Activated CD8-positive, alpha-beta memory T cell treated with anti-CD3 and anti-CD28 coated beads, Interleukin-2, amount 10 ng/mL, durations not matched to agents 7 days and 5 days (primary cell): Measurements from ENCODE around the gene MBOAT1. TPM values are rescaled to one million over a fixed set of nuclear protein-coding genes. Genes with fewer than 3 reads are reported as not detected.
A peak's percentile ranks its signal among the peaks of the same experiment; 100 is the strongest.
"Not testable (repeated sequence)": the region's sequence is repeated elsewhere in the genome, so short reads cannot be mapped to it uniquely, and the experiment has no call there.

ENCODE experiments used
- ATAC-seq: fragments of 150-1000 bp; cut with Tn5 transposase; one replicate; pipeline ENCODE4 v1.10.0; 2021; ENCODE audit warnings: moderate library complexity
- CTCF ChIA-PET: fragments of 350-600 bp; sonication (Branson Sonifier 250); formaldehyde crosslinking; loops from one replicate; lab custom pipeline; 2021; ENCODE audit warnings: antibody characterized with exemption; lab: Charles Lee
- DNase-seq: peaks from one replicate; pipeline ENCODE4 v3.0.0-alpha.2; 2020
- H3K27ac Mint-ChIP-seq: one replicate; pipeline ENCODE4 v1.8.0; 2021; ENCODE audit warnings: mild to moderate bottlenecking, mixed read lengths
- H3K27me3 Mint-ChIP-seq: one replicate; pipeline ENCODE4 v1.8.0; 2021; ENCODE audit warnings: mixed read lengths
- H3K36me3 Mint-ChIP-seq: one replicate; pipeline ENCODE4 v1.8.0; 2021; ENCODE audit warnings: mild to moderate bottlenecking, mixed read lengths
- H3K4me1 Mint-ChIP-seq: one replicate; pipeline ENCODE4 v1.8.0; 2021; ENCODE audit warnings: mixed read lengths
- H3K4me3 Mint-ChIP-seq: one replicate; pipeline ENCODE4 v1.8.0; 2021; ENCODE audit warnings: mild to moderate bottlenecking, moderate library complexity, mixed read lengths
- H3K9me3 Mint-ChIP-seq: one replicate; pipeline ENCODE4 v1.8.0; 2022; ENCODE audit warnings: low read depth, mixed read lengths
- total RNA-seq, 2 experiments: library from RNA; stranded (reverse); gene quantifications; one replicate each; pipeline ENCODE4 v1.2.3, GENCODE V29; 2021

MBOAT1 gene
- total RNA-seq, 2 experiments from 2014 or later, result 17.7 to 22.6 TPM

DNA sequence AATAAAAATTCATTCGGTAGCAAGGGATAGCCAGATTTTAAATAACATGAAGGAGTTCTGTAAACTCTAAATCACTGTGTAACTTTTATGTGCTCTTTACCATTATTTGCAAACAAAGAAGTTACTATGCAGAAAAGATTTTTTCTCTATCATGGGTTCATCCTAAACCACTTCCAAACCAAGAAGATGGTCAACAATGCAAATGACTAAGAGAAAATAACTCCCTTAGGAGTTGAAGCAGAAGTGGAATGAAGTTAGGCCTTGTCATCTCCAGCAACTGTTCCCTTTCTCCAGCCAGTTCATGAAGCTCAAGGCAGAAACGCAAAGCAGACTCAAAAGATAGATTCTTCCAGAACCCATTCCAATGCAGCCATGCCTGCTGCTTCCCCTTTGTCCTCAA is 66.0 kb downstream of the MBOAT1 start:
- Mint-ChIP-seq H3K36me3 (peaks cover 31% of the 10 kb centered on the region), H3K4me3 (no peak overlapping the region), H3K27ac (no peak overlapping the region), H3K9me3 (no peaks in the 10 kb centered on the region), H3K4me1 (no peaks in the 10 kb centered on the region), H3K27me3 (no peaks in the 10 kb centered on the region)
- no peak for ATAC-seq
- no peak for DNase-seq
- CTCF ChIA-PET, result no interaction called here

DNA sequence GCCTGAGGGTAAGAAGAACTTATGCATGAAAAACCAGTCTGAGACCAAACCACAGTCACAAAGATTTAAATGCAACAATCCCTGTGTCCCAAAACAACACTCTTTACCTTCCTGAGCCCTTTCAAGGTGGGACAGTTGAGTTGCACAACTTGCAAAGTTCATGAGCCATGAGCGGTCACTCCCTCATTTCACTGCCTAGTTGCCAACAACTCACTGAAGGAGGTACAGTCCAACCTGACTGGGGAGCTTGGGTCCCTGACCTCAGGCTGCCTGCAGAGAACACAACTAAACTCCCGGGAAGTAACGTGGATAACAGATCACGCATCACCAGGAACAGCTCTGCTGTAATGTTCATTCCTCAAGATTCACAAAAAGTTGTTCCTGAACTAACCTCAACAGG is 69.4 kb downstream of the MBOAT1 start:
- peaks cover 26% of the 10 kb centered on the region for H3K36me3 Mint-ChIP-seq
- ATAC-seq (no peak), DNase-seq (no peak)
- H3K27me3 Mint-ChIP-seq, result no peaks in the 10 kb centered on the region
- no peak overlapping the region for H3K4me3 Mint-ChIP-seq
- no peaks in the 10 kb centered on the region for H3K9me3 Mint-ChIP-seq
- CTCF ChIA-PET, result no interaction called here
- H3K27ac Mint-ChIP-seq, result no peak overlapping the region
- no peaks in the 10 kb centered on the region for H3K4me1 Mint-ChIP-seq

DNA sequence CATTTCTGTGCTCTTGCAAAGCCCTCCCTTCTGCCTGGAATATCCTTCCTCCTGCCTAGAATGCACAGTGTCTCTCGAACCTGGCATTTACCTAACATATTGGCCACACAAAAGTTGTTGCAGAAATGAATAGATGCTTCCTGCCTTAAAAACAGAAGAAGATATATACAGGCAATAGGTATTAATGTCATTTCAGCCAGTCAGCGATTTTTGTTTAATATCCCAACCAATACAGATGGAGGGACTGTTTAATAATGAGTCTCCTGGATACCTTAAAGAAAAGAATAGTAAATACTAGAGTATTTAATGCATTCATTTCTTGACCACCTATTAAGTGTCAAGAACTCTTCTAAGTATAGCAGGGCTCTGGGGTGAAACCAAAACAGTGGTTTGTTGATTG is 70.3 kb downstream of the MBOAT1 start:
- peaks cover 27% of the 10 kb centered on the region for H3K36me3 Mint-ChIP-seq
- no peak overlapping the region for H3K4me3 Mint-ChIP-seq
- no peak overlapping the region for H3K27ac Mint-ChIP-seq
- ATAC-seq (no peak), DNase-seq (no peak)
- H3K27me3 Mint-ChIP-seq, result no peaks in the 10 kb centered on the region
- no peaks in the 10 kb centered on the region for H3K4me1 Mint-ChIP-seq
- no peaks in the 10 kb centered on the region for H3K9me3 Mint-ChIP-seq
- CTCF ChIA-PET, result interaction anchor here (2.1 kb wide), 1 partner anchor 15 kb away, joined by 18 read pairs; no protein-coding TSS in a partner anchor

DNA sequence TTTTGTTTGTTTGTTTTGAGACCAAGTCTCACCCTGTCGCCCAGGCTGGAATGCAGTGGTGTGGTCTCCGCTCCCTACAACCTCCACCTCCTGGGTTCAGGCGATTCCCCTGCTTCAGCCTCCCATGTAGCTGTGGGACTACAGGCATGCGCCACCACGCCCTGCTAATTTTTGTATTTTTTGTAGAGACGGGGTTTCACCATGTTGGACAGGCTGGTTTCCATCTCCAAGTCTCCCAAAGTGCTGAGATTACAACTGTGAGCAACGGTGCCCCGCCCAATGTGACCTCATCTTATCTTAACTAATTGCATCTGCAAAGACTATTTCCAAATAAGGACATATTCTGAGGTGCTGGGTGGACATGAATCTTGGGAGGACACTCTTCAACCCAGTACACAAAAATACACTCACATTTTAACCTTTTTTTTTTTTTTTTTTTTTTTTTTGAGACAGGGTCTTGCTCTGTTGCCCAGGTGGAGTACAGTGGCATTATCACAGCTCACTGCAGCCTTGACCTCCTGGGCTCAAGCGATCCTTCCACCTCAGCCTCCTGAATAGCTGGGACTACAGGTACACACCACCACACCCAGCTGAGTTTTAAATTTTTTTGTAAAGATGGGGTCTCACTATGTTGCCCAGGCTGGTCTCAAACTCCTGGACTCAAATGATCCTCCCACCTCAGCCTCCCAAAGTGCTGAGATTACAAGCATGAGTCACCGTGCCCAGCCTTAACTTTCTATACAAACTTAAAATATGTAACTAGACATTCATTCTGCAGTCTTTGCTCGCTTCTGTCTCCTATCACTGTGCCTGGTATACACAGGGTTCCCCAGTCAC is 72.9 kb downstream of the MBOAT1 start:
- not testable (repeated sequence) for H3K27me3 Mint-ChIP-seq, ATAC-seq, DNase-seq, H3K4me3 Mint-ChIP-seq, H3K4me1 Mint-ChIP-seq, H3K27ac Mint-ChIP-seq, H3K9me3 Mint-ChIP-seq
- peaks cover 20% of the 10 kb centered on the region for H3K36me3 Mint-ChIP-seq
- CTCF ChIA-PET, result interaction anchor here (1.2 to 2.2 kb wide), 3 partner anchors 7 to 13 kb away, joined by 3 to 18 read pairs (median 5); no protein-coding TSS in a partner anchor

DNA sequence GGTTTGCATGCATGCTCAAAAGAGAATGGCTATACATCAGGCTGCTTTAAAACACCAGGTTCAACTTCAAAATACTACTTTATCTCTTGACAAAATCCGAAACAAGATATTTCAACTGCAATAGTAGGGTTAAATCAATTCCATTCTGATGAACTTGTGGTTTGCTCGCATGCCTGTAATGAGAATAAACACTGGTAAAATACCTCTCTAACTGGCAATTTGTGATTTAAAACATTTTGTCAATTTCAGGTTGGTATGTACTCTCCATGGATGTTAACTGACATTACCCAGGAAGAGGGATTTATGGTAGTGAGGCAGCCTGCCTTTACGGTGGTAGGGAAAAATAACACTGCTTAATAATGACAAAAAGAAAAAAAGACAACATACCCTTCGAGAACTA is 74.4 kb downstream of the MBOAT1 start:
- no peaks in the 10 kb centered on the region for H3K4me1 Mint-ChIP-seq
- H3K27ac Mint-ChIP-seq, result no peak overlapping the region
- no peaks in the 10 kb centered on the region for H3K27me3 Mint-ChIP-seq
- peaks cover 26% of the 10 kb centered on the region for H3K36me3 Mint-ChIP-seq
- H3K4me3 Mint-ChIP-seq, result no peak overlapping the region
- DNase-seq (no peak), ATAC-seq (no peak)
- no peaks in the 10 kb centered on the region for H3K9me3 Mint-ChIP-seq
- CTCF ChIA-PET, result no interaction called here

DNA sequence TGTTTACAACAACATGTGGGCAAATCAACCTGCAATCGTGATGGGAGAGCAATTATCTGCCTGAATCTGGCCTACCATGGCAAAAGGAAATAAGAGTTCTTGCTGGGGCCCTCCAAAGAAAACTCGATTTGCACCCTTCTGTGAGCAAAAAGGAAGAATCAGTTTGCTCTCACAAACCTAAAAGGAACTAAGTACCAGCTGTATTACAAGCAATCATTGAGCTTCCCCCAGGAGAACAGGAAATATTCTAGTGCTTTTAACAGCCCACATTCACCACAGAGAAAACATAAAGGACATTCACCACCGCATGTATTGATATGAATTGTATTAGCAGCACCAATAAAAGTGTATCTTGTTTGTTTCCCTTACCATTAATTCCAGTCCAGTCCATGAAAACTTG is 75.0 kb downstream of the MBOAT1 start:
- CTCF ChIA-PET, result interaction anchor here (3.0 kb wide), 1 partner anchor 11 kb away, joined by 13 read pairs; no protein-coding TSS in a partner anchor
- no peak overlapping the region for H3K27ac Mint-ChIP-seq

DNA sequence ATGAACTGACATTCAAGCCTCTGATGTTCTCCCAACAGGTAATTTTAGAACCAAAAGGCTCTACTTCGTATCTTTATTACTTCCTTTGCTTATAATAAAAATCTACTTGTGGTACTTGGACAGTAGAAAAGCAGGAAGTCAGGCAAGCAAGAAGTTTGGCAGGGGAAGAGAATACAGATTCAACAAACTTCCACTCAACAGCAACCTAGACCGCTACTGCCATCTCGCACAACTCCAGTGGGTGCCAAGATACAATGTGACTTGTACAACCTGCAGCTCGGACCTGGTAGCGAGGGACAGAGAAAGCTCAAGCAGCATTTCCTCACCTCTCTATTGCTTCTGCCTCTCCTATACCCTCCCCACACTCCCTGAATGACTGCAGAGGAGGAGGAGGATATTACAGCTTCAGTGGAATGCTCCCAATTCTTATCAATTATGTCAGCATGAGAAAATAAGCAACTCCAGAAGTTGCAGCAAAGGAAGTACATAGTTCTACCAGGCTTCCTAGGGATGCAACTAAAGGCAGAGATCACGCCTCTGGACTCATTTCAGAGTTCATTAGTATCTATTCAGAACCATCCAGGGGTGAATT is 76.5 kb downstream of the MBOAT1 start:
- no peaks in the 10 kb centered on the region for H3K27me3 Mint-ChIP-seq
- CTCF ChIA-PET, result interaction anchor here (1.2 to 3.0 kb wide), 2 partner anchors 10 to 808 kb away, joined by 3 to 13 read pairs; no protein-coding TSS in a partner anchor
- H3K4me1 Mint-ChIP-seq, result no peaks in the 10 kb centered on the region
- no peak overlapping the region for H3K4me3 Mint-ChIP-seq
- H3K36me3 Mint-ChIP-seq, result peaks cover 30% of the 10 kb centered on the region
- no peak overlapping the region for H3K27ac Mint-ChIP-seq
- ATAC-seq (no peak), DNase-seq (no peak)
- H3K9me3 Mint-ChIP-seq, result no peaks in the 10 kb centered on the region

More for the DNA sequence above, 75.0 kb downstream of the MBOAT1 start:
- Mint-ChIP-seq H3K4me1 (no peaks in the 10 kb centered on the region), H3K27me3 (no peaks in the 10 kb centered on the region), H3K36me3 (peaks cover 28% of the 10 kb centered on the region), H3K9me3 (no peaks in the 10 kb centered on the region), H3K4me3 (no peak overlapping the region)
- no peak for DNase-seq
- no peak for ATAC-seq

DNA sequence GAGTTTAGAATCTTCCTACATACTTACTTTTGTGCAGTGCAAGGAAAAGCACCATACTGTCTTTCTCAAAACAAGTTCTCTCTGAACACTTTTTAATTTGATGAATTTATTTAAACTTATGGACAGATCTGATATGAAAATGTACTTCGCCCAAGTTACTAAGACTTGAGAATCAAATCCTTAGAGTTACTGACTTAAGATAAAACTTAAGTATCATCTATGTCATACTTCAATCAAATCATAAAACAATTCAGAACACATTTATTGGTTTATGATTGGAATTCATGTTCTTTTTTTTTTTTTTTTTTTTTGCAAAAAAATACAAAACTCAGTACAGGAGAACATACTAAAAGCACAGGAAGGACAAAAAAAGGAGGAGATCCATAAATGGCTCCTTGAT is 77.7 kb downstream of the MBOAT1 start:
- CTCF ChIA-PET, result interaction anchor here (3.0 kb wide), 1 partner anchor 9 kb away, joined by 13 read pairs; no protein-coding TSS in a partner anchor
- no peak overlapping the region for H3K4me3 Mint-ChIP-seq
- no peaks in the 10 kb centered on the region for H3K9me3 Mint-ChIP-seq
- DNase-seq (no peak), ATAC-seq (no peak)
- H3K4me1 Mint-ChIP-seq, result no peaks in the 10 kb centered on the region
- H3K27me3 Mint-ChIP-seq, result no peaks in the 10 kb centered on the region
- peaks cover 24% of the 10 kb centered on the region for H3K36me3 Mint-ChIP-seq
- H3K27ac Mint-ChIP-seq, result no peak overlapping the region

DNA sequence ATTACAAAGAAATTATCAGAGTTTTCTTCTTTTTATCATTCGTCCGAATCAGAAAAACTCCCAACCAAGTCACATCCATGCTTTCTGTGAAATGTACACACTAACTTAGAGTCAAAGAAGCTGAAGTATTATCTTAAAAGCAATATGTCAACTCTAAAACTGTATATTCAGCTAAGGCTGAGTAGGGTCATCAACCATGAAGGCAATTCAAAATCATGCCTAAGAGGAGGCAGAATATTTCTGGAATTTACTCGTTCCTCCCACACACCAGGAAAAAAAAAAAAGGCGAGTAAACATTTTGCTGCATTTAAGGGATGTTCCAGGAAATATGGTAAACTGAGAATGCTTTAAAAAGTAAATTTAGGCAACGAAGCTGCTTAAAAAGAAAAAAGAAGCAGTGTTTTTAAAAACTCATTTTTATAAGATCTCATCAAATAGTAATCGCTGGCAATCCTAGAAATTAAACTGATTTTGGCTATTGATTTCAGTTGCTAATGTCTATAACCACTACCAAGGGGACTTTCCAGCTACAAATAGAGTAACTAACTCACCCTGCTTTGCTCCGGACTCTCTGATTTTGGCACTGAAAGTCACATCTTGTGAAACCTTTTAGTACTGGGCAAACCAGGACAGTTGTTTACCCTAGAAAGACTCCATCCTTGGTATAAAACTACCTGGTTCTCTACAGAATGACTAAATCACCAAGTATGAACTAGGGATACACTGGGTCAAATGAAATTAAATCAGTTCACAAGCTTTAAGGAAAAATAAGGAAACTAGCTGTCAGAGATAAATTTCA is 82.8 kb downstream of the MBOAT1 start:
- Mint-ChIP-seq H3K27ac (no peak overlapping the region), H3K9me3 (no peaks in the 10 kb centered on the region), H3K36me3 (peaks cover 18% of the 10 kb centered on the region), H3K4me1 (peaks cover 5% of the 10 kb centered on the region), H3K27me3 (no peaks in the 10 kb centered on the region), H3K4me3 (no peak overlapping the region)
- ATAC-seq, result no peak
- DNase-seq, result no peak
- CTCF ChIA-PET, result interaction anchor here (0.8 to 1.1 kb wide), 2 partner anchors 76 to 398 kb away, joined by 3 read pairs; no protein-coding TSS in a partner anchor

DNA sequence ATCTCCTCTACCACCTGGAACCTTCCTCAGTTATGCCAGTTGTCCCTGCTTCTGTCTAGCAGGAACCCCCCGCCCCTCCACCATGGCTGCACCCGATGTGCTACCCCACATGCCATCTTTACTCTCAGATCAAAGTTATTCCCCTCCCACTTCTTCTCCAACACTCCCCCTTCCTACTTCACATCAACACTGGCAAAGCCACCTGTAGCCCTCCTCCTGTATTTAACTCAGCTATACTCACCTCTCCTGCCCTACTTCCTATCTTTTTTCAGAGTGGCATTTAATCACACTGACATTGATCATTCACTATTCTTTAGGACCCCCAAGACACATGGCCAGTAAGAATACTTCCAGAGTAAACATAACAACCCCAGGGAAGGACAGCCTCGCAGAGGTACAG is 84.3 kb downstream of the MBOAT1 start:
- H3K9me3 Mint-ChIP-seq, result no peaks in the 10 kb centered on the region
- DNase-seq, result no peak
- no peak for ATAC-seq
- peaks cover 5% of the 10 kb centered on the region for H3K4me1 Mint-ChIP-seq
- no peak overlapping the region for H3K27ac Mint-ChIP-seq
- H3K27me3 Mint-ChIP-seq, result no peaks in the 10 kb centered on the region
- no peak overlapping the region for H3K4me3 Mint-ChIP-seq
- H3K36me3 Mint-ChIP-seq, result peaks cover 11% of the 10 kb centered on the region
- CTCF ChIA-PET, result interaction anchor here (0.9 to 2.6 kb wide), 2 partner anchors 13 to 80 kb away, joined by 3 to 18 read pairs; no protein-coding TSS in a partner anchor

DNA sequence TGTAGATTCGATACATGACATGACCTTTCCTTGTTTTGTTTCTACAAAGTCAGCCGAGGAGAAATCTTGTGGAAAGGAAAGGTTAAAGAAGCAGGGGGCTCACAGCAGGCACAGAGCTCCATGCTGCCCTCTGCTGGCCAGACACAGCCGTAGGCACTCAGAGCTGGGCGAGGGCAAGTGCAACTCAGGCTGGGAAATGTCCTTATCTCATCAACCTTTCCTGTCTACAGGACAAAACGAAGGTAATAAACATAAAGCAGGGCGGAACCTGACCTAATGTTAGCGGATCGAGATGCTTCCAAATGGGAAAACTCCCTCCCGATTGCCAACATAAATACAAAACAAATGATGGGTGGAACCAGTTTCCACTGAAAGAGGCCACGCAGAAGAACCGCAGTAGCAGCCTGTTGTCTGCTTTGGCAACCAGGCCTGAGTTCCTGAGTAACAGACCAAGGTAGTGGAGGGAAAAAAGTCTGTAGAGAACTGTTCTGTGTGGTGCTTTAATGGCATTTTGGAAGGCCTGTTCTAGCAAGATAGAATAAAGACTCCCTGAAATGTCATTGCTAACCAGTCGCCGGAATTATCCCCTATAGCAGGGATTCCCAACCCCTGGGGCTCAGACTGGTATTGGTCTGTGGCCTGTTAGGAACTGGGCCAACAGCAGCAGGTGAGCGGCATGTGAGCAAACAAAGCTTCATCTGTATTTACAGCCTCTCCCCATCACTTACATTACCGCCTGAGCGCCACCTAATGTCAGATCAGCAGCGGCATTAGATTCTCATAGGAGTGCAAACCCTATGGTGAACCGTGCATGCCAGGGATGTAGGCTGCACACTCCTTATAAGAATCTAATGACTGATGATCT is 85.2 kb downstream of the MBOAT1 start:
- peak; percentile 84 for ATAC-seq
- no peaks in the 10 kb centered on the region for H3K27me3 Mint-ChIP-seq
- H3K9me3 Mint-ChIP-seq, result no peaks in the 10 kb centered on the region
- CTCF ChIA-PET, result interaction anchor here (0.7 to 2.6 kb wide), 31 partner anchors 9 to 322 kb away, joined by 3 to 18 read pairs (median 4); no protein-coding TSS in a partner anchor
- H3K4me3 Mint-ChIP-seq, result no peak overlapping the region
- H3K4me1 Mint-ChIP-seq, result peaks cover 5% of the 10 kb centered on the region
- H3K36me3 Mint-ChIP-seq, result peaks cover 6% of the 10 kb centered on the region
- peak; percentile 72 for DNase-seq
- H3K27ac Mint-ChIP-seq, result no peak overlapping the region

DNA sequence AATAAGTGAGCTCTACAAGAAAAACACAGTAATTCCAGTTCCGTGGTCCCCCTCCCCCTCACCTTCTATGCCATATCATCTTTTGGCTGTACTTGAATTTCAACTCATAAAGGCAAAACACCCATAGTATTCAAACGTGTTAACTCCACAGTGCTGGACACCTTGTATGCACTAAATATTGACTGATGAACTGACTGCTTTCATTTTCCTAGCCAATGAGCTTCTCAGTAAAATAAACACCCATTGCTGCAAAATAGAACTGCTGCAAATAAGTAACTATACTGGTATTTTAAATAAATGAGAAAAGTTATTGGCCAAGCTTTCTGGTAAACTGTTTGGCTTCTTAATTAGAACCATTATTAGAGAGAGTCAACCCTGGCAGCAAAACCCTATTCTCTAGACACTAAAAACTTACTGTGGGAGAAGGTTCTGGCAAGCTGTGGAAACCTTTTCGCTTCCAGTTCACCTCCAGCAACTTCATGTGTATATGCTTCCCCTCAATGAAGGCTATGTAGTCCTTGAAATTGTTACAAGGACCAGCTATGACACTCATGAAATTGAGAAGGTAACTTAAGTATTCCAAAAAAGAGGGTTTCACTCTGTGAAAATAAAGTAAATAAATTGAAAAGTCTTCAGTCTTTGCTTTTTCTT is 86.0 kb downstream of the MBOAT1 start:
- Mint-ChIP-seq H3K27ac (no peak overlapping the region), H3K4me1 (peaks cover 5% of the 10 kb centered on the region), H3K4me3 (no peak overlapping the region), H3K36me3 (peaks cover 4% of the 10 kb centered on the region), H3K9me3 (no peaks in the 10 kb centered on the region), H3K27me3 (no peaks in the 10 kb centered on the region)
- DNase-seq (no peak), ATAC-seq (no peak)
- CTCF ChIA-PET, result interaction anchor here (0.7 to 2.6 kb wide), 29 partner anchors 8 to 321 kb away, joined by 3 to 18 read pairs (median 4); no protein-coding TSS in a partner anchor
